HG02642 (cell line): ENCODE data around the gene ACSL4.
A peak's percentile ranks its signal among the peaks of the same experiment; 100 is the strongest.
"Not testable (repeated sequence)": the region's sequence is repeated elsewhere in the genome, so short reads cannot be mapped to it uniquely, and the experiment has no call there.

Experiments
- ATAC-seq: cut with Tn5 transposase; IDR thresholded peaks from one replicate; pipeline ENCODE4 v1.9.1; 2021; ENCODE audit warnings: mild to moderate bottlenecking; ENCODE audit not compliant: unreplicated experiment, poor library complexity

ACSL4 gene

GRCh38 chrX:109732017-109732801 lies 848 bp downstream of the ACSL4 start:
- ATAC-seq: peak; percentile 22

- ATAC-seq: no peak
These were observed 4.9 kb downstream of the ACSL4 start for GRCh38 chrX:109728173-109728535.

- not testable (repeated sequence) for ATAC-seq
These were observed 8.1 kb downstream of the ACSL4 start for GRCh38 chrX:109724971-109725370.

GRCh38 chrX:109720947-109721346 lies 12.1 kb downstream of the ACSL4 start:
- ATAC-seq: no peak

GRCh38 chrX:109719264-109719663 lies 13.8 kb downstream of the ACSL4 start:
- no peak for ATAC-seq

- no peak for ATAC-seq
These were observed 16.5 kb downstream of the ACSL4 start for GRCh38 chrX:109716431-109717028.

GRCh38 chrX:109714340-109714958 lies 18.6 kb downstream of the ACSL4 start:
- ATAC-seq: no peak

- no peak for ATAC-seq
These were observed 22.9 kb downstream of the ACSL4 start for GRCh38 chrX:109710181-109710580.

- peak; percentile 72 for ATAC-seq
These were observed 23.9 kb downstream of the ACSL4 start for GRCh38 chrX:109709129-109709631.

- ATAC-seq: no peak
These were observed 25.3 kb downstream of the ACSL4 start for GRCh38 chrX:109707720-109708119.

GRCh38 chrX:109707319-109707718 lies 25.7 kb downstream of the ACSL4 start:
- ATAC-seq: no peak

GRCh38 chrX:109704563-109704962 lies 28.5 kb downstream of the ACSL4 start:
- peak; percentile 76 for ATAC-seq

- no peak for ATAC-seq
These were observed 35.2 kb downstream of the ACSL4 start for GRCh38 chrX:109697855-109698254.

- ATAC-seq: no peak
These were observed 36.8 kb downstream of the ACSL4 start for GRCh38 chrX:109696146-109696740.

- no peak for ATAC-seq
These were observed 37.4 kb downstream of the ACSL4 start for GRCh38 chrX:109695637-109696036.

GRCh38 chrX:109691752-109692151 lies 41.3 kb downstream of the ACSL4 start:
- ATAC-seq: no peak

GRCh38 chrX:109691277-109691676 lies 41.8 kb downstream of the ACSL4 start:
- ATAC-seq: no peak

- ATAC-seq: no peak
These were observed 45.2 kb downstream of the ACSL4 start for GRCh38 chrX:109687903-109688302.

GRCh38 chrX:109685656-109686078 lies 47.4 kb downstream of the ACSL4 start:
- ATAC-seq: no peak

GRCh38 chrX:109684136-109684535 lies 48.9 kb downstream of the ACSL4 start:
- ATAC-seq: no peak
